CD4-positive, alpha-beta T cell treated with Interleukin-17A for 4 hours (primary cell): ENCODE measurements around the gene PRKG1.

Experiments
- DNase-seq: peaks from one replicate; pipeline ENCODE4 v3.0.0-alpha.2; 2020; ENCODE audit warnings: mixed read lengths

The PRKG1 gene

GRCh38 chr10:51077074-51077473 lies 2.8 kb downstream of the PRKG1 start:
- no peak for DNase-seq

GRCh38 chr10:51077507-51077906 lies 3.2 kb downstream of the PRKG1 start:
- no peak for DNase-seq

GRCh38 chr10:51079331-51079730 lies 5.0 kb downstream of the PRKG1 start:
- DNase-seq: no peak

- DNase-seq: no peak
Observed at GRCh38 chr10:51079766-51080165, 5.5 kb downstream of the PRKG1 start.

GRCh38 chr10:51080311-51081006 lies 6.2 kb downstream of the PRKG1 start:
- no peak for DNase-seq

GRCh38 chr10:51082857-51083256 lies 8.6 kb downstream of the PRKG1 start:
- DNase-seq: no peak

- DNase-seq: no peak
Observed at GRCh38 chr10:51083356-51083853, 9.1 kb downstream of the PRKG1 start.

GRCh38 chr10:51085204-51085603 lies 10.9 kb downstream of the PRKG1 start:
- no peak for DNase-seq

- no peak for DNase-seq
Observed at GRCh38 chr10:51086710-51087109, 12.4 kb downstream of the PRKG1 start.

- no peak for DNase-seq
Observed at GRCh38 chr10:51087114-51087513, 12.8 kb downstream of the PRKG1 start.

- DNase-seq: no peak
Observed at GRCh38 chr10:51090190-51090589, 15.9 kb downstream of the PRKG1 start.

- no peak for DNase-seq
Observed at GRCh38 chr10:51092402-51092801, 18.1 kb downstream of the PRKG1 start.

GRCh38 chr10:51095444-51095843 lies 21.2 kb downstream of the PRKG1 start:
- DNase-seq: no peak

GRCh38 chr10:51097546-51097945 lies 23.3 kb downstream of the PRKG1 start:
- no peak for DNase-seq

- DNase-seq: no peak
Observed at GRCh38 chr10:51100221-51100620, 25.9 kb downstream of the PRKG1 start.

GRCh38 chr10:51103554-51104217 lies 29.4 kb downstream of the PRKG1 start:
- no peak for DNase-seq

- no peak for DNase-seq
Observed at GRCh38 chr10:51106311-51106945, 32.1 kb downstream of the PRKG1 start.

- no peak for DNase-seq
Observed at GRCh38 chr10:51108406-51108805, 34.1 kb downstream of the PRKG1 start.

GRCh38 chr10:51109801-51110533 lies 35.7 kb downstream of the PRKG1 start:
- no peak for DNase-seq

- DNase-seq: no peak
Observed at GRCh38 chr10:51112013-51112412, 37.7 kb downstream of the PRKG1 start.

- DNase-seq: no peak
Observed at GRCh38 chr10:51113007-51113406, 38.7 kb downstream of the PRKG1 start.

- DNase-seq: no peak
Observed at GRCh38 chr10:51117053-51117660, 42.9 kb downstream of the PRKG1 start.

- no peak for DNase-seq
Observed at GRCh38 chr10:51117794-51118193, 43.5 kb downstream of the PRKG1 start.
